ENCODE results near the gene WIZ. TPM values are rescaled to one million over a fixed set of nuclear protein-coding genes. Genes with fewer than 3 reads are reported as not detected.
A peak's percentile ranks its signal among the peaks of the same experiment; 100 is the strongest.

Gene WIZ
- total RNA-seq, 1 donor from 2014 or later: 106 TPM

- H3K27me3 Mint-ChIP-seq (ENCODE audit: unreplicated experiment): peaks cover 23% of the 10 kb centered on the region
- no peaks in the 10 kb centered on the region for H3K36me3 Mint-ChIP-seq (ENCODE audit: unreplicated experiment)
- H3K4me1 Mint-ChIP-seq (ENCODE audit: low read depth, unreplicated experiment): no peaks in the 10 kb centered on the region
- no peak overlapping the region for H3K27ac Mint-ChIP-seq (ENCODE audit: unreplicated experiment)
- H3K9me3 Mint-ChIP-seq (ENCODE audit: unreplicated experiment): peaks cover 2% of the 10 kb centered on the region
- no peak for TF ChIP-seq CTCF (IDR thresholded peaks at IDR 0.05; ENCODE audit: partially characterized antibody, unreplicated experiment)
- DNase-seq: no peak
- peak overlapping the region; percentile 74 for H3K4me3 Mint-ChIP-seq (ENCODE audit: unreplicated experiment)
These were observed 19.9 kb upstream of the WIZ start for GRCh38 chr19:15469513-15470297.

- H3K4me1 Mint-ChIP-seq (ENCODE audit: low read depth, unreplicated experiment): no peaks in the 10 kb centered on the region
- H3K27me3 Mint-ChIP-seq (ENCODE audit: unreplicated experiment): peaks cover 25% of the 10 kb centered on the region
- TF ChIP-seq CTCF (IDR thresholded peaks at IDR 0.05; ENCODE audit: partially characterized antibody, unreplicated experiment): no peak
These were observed 19.1 kb upstream of the WIZ start for GRCh38 chr19:15468675-15469512.

GRCh38 chr19:15467734-15468214 is 18.0 kb upstream of the WIZ start:
- TF ChIP-seq CTCF (IDR thresholded peaks at IDR 0.05; ENCODE audit: partially characterized antibody, unreplicated experiment): no peak
- Mint-ChIP-seq H3K4me3 (ENCODE audit: unreplicated experiment) (no peak overlapping the region), H3K27ac (ENCODE audit: unreplicated experiment) (no peak overlapping the region), H3K9me3 (ENCODE audit: unreplicated experiment) (peaks cover 2% of the 10 kb centered on the region), H3K36me3 (ENCODE audit: unreplicated experiment) (no peaks in the 10 kb centered on the region), H3K4me1 (ENCODE audit: low read depth, unreplicated experiment) (no peaks in the 10 kb centered on the region), H3K27me3 (ENCODE audit: unreplicated experiment) (peaks cover 25% of the 10 kb centered on the region)
- no peak for DNase-seq

More at GRCh38 chr19:15468675-15469512, 19.1 kb upstream of the WIZ start:
- DNase-seq: no peak
- no peak overlapping the region for H3K27ac Mint-ChIP-seq (ENCODE audit: unreplicated experiment)
- H3K36me3 Mint-ChIP-seq (ENCODE audit: unreplicated experiment): no peaks in the 10 kb centered on the region
- H3K9me3 Mint-ChIP-seq (ENCODE audit: unreplicated experiment): peaks cover 2% of the 10 kb centered on the region
- H3K4me3 Mint-ChIP-seq (ENCODE audit: unreplicated experiment): peak overlapping the region; percentile 34

GRCh38 chr19:15466851-15467733 is 17.3 kb upstream of the WIZ start:
- no peak for DNase-seq
- Mint-ChIP-seq H3K27me3 (ENCODE audit: unreplicated experiment) (peaks cover 25% of the 10 kb centered on the region), H3K9me3 (ENCODE audit: unreplicated experiment) (peaks cover 2% of the 10 kb centered on the region), H3K36me3 (ENCODE audit: unreplicated experiment) (no peaks in the 10 kb centered on the region), H3K4me1 (ENCODE audit: low read depth, unreplicated experiment) (no peaks in the 10 kb centered on the region), H3K27ac (ENCODE audit: unreplicated experiment) (no peak overlapping the region), H3K4me3 (ENCODE audit: unreplicated experiment) (no peak overlapping the region)
- TF ChIP-seq CTCF (IDR thresholded peaks at IDR 0.05; ENCODE audit: partially characterized antibody, unreplicated experiment): no peak

Data from glutamatergic neuron (in vitro differentiated cells).